NCI-H524 treated with DMSO at 0.1 percent for 48 hours (cell line): ENCODE data around the gene CSTF2.

Experiments used
- DNase-seq: peaks from one replicate; lab custom pipeline; 2025; lab: John Stamatoyannopoulos, UW

CSTF2 gene

GRCh38 chrX:100871594-100872560 is 51.7 kb downstream of the CSTF2 start:
- no peak for DNase-seq

DNA sequence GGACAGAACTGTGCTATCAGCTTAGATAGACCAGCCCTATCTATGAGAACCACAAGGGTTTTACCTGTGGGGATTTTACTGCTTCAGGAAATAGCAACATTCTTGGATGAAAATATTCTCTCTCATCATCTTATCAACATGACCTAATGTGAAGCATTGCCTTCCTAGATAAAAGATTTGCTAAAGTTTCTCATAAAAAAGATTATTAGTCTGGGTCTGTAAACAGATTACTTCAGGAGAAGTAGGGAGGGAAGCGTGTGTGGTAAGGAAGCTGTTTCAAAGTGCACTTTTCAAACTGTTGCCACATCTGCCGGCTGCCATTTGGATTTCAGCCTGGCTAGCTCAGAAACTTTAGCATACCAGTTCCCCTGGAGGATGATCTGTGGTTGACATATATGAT is 54.1 kb downstream of the CSTF2 start, which contains the start of gene NOX1:
Gene NOX1, minus strand, starts transcription at position 35 of the 400 bp plus-strand sequence. CDS start 220 bp downstream, outside the sequence.
- no peak for DNase-seq

DNA sequence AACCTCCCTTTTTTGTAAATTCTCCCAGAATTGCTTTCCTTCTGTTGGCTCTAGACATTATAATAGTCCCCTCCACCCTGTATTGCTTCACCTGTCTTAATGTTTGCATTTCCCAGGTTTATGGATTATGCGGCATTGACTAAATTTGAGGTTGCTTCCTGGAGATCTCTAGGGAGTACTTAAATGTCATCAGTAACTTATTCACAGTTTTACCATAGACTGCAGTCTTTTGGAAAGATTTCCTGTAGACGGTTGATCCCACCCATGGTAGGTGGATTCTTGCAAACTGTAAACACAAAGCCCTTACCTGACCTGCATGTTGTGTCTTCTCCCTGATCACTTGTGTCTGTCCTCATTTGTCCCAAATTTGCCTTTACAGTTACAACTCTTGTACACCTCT is 60.2 kb downstream of the CSTF2 start:
- no peak for DNase-seq

GRCh38 chrX:100883654-100884053 is 63.5 kb downstream of the CSTF2 start:
- DNase-seq = no peak
